SH-SY5Y (cell line): ENCODE data around the gene TMEM115.

ENCODE experiments used
- GATA2 ChIP-seq: IDR thresholded peaks from 2 replicates; pipeline ENCODE4 v1.6.1; 2011; ENCODE audit warnings: mild to moderate bottlenecking, low read depth, low read length
- GATA3 ChIP-seq: IDR thresholded peaks from 2 replicates; pipeline ENCODE4 v1.6.1; 2011; ENCODE audit warnings: low read depth, mild to moderate bottlenecking, low read length, moderate library complexity

DNA sequence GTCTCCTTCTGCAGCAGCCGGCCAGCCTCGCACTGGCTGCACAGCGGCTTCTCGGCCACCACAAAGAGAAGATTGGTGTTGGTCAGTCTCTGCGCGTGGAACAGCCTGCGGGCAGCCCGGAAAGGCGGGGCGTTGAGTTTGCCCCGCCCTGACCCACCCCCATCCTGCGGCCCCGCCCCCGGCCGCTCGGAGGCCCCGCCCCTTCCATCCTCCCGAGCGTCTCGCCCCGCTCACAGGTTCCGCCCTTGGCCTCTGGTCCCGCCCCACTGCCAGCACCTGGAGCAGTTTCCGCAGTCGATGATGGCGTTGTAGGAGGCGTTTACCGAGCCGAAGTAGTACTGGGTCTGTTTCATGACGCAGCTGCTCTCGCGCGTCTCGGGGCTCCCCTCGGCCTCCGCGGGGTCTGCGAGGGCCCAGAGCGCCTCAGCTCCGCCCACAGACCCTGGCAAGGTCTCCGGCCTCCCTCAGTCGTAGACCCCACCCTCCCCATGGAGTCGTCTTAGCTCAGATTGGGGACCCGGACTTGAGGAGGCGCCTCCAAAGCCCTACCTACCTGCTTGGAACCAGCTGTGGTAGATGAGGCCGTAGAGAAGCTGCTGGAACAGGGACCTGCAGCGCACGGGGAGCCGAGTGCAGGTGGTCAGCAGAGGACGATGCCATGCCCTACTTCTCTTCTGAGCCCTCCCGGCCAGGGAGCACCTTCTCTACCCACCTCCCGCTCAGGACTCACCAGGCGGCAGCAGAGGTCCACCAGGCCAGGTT, 5.9 kb upstream of the TMEM115 start:
- TF ChIP-seq GATA3: no peak
- TF ChIP-seq GATA2: no peak
